Cardiac fibroblast (primary cell): Measurements from ENCODE around the gene NOBOX.

ENCODE experiments used
- DNase-seq, 2 donors: peaks; one replicate each; pipeline versions ENCODE4 v3.0.0 to v3.0.0-alpha.2; 2010; ENCODE audit warnings: low read depth in 2 of 2
- H3K4me3 ChIP-seq, 2 donors: replicated peaks in 1 of 2; 1 replicate in 1 of 2; 2 replicates in 1 of 2; pipeline ENCODE4 v1.5.1; 2011; ENCODE audit warnings: low read depth in 2 of 2, low read length in 2 of 2, mild to moderate bottlenecking in 2 of 2, moderate library complexity in 1 of 2
- CTCF ChIP-seq: IDR thresholded peaks from one replicate; pipeline ENCODE4 v1.5.1; 2011; ENCODE audit warnings: low read depth, mild to moderate bottlenecking, low read length, inconsistent platforms

Gene NOBOX

GRCh38 chr7:144408121-144408520 is 4.6 kb upstream of the NOBOX start:
- TF ChIP-seq CTCF: no peak
- no peak overlapping the region for H3K4me3 ChIP-seq
- no peak for DNase-seq

GRCh38 chr7:144407266-144407931 is 3.9 kb upstream of the NOBOX start:
- DNase-seq: no peak
- TF ChIP-seq CTCF: no peak
- no peak overlapping the region for H3K4me3 ChIP-seq

GRCh38 chr7:144404946-144405345 is 1.5 kb upstream of the NOBOX start:
- H3K4me3 ChIP-seq: no peak overlapping the region
- DNase-seq: no peak
- no peak for TF ChIP-seq CTCF

GRCh38 chr7:144403102-144403501 is 391 bp downstream of the NOBOX start:
- no peak overlapping the region for H3K4me3 ChIP-seq
- TF ChIP-seq CTCF: no peak
- no peak for DNase-seq

GRCh38 chr7:144401490-144401889 is 2.0 kb downstream of the NOBOX start:
- DNase-seq: no peak
- no peak for TF ChIP-seq CTCF
- H3K4me3 ChIP-seq: no peak overlapping the region

- no peak for TF ChIP-seq CTCF
- DNase-seq: no peak
- no peak overlapping the region for H3K4me3 ChIP-seq
Measured at GRCh38 chr7:144399946-144400345, 3.5 kb downstream of the NOBOX start.

GRCh38 chr7:144398911-144399310 is 4.6 kb downstream of the NOBOX start:
- H3K4me3 ChIP-seq: no peak overlapping the region
- DNase-seq: no peak
- no peak for TF ChIP-seq CTCF
